HG02571 (cell line): Measurements from ENCODE around the gene ATP1A1.

Experiments used
- ATAC-seq: cut with Tn5 transposase; IDR thresholded peaks from one replicate; pipeline ENCODE4 v1.9.1; 2021; ENCODE audit warnings: mild to moderate bottlenecking, moderate library complexity; ENCODE audit not compliant: unreplicated experiment

The ATP1A1 gene

DNA sequence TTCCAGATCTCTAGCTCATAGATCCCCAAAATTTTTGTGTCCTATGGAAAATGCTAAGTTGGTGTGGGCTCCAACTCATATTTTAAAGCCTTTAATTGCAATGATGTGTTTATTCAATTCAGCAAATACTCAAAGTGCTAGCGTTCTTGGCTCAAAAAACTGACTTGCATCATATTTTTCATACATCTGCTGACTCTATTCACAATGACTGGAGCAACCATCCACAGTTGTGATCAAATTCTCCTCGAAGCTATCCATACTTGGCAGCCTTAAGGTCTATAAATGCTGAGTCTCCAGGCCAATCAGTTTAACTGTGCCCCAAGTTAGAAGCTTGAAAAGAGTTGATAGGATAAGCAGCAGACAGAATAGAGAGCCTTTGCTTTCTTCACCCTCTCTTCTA, 2.9 kb upstream of the ATP1A1 start:
- ATAC-seq = no peak

DNA sequence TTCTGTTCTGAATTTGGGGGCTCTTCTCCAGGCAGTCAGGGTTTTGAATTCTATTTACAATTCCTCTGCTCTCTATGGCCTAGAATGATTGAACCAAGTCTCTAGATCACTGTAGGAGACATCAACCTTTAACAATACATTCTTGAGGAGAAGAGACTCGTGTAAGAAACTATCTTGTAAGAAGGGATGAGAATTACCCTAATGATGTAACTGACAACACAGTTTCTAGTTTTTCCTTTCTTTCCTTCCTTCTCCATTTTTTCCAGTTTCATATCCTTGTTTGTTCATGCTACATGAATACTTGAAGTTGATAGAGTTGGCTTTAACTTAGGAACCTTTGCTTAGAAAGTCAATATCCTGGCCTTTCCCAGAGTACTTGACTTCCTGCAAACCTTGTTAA, 1.3 kb upstream of the ATP1A1 start:
- ATAC-seq = no peak

DNA sequence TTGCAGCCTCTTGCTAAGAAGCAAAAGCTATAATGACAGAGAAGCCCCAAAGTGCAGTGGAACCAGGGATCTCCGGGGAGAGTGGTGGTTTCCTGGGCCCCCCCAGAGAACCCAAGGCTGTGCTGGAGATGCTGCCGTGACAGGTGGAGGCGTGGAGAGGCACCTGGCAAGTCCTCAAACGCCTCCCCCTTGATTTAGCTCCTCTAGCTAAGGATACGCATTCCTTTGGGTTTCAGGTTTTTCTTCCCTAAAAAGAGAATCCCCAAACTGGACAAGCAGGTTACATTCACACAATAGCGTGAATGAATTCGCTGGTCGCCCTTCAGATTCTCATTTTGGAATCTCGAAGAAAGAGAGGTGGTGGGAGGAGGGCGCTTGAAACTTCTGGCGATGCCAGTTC, 853 bp upstream of the ATP1A1 start:
- ATAC-seq = no peak

DNA sequence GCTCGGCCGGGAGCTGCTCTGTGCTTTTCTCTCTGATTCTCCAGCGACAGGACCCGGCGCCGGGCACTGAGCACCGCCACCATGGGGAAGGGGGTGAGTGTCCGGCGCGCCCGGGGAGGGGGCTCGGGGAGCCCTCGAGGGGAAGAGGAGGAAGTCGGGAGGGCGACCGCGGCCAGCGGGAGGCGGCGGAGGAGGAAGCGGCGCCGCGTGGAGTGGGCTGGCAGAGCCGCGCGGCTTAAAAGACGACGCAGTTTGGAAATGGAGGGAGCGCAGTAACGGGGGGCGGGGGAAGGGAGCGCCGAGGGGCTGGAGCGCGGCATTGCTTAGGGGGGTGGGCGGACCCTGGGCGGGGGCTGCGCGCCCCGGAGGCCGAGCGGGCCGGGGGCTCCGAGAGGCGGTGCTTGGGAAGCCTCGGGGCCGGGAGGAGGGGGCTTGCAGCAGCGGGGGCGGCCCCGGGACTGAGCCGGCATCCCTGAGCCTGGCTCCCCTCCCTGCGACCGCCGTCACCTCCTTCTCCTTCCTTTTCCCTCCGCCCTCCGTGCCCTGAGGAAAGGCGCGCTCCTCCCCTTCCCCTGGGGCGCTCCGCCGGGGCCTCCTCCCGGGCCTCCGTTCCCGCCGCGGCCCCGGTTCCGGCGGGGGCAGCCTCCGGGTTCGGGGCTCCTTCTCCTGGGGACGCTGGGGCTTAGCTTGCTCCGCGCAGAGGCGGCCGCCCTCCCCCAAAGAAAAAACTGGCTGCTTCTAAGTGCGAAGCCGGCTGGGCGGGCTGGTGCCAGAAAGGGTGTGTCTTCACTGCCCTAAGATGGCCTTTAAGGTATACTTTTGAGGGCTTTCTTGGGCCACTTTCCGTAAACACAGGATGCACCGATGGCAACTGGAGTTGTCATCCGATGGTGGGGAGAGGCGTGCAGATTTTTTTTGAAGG, 648 bp downstream of the ATP1A1 start:
- ATAC-seq = no peak

GRCh38 chr1:116374353-116375147, 1.5 kb downstream of the ATP1A1 start:
- no peak for ATAC-seq

GRCh38 chr1:116375148-116375886, 2.3 kb downstream of the ATP1A1 start:
- ATAC-seq = no peak

GRCh38 chr1:116375887-116376728, 3.1 kb downstream of the ATP1A1 start:
- no peak for ATAC-seq

- no peak for ATAC-seq
Observed at GRCh38 chr1:116376729-116377086, 3.7 kb downstream of the ATP1A1 start.

DNA sequence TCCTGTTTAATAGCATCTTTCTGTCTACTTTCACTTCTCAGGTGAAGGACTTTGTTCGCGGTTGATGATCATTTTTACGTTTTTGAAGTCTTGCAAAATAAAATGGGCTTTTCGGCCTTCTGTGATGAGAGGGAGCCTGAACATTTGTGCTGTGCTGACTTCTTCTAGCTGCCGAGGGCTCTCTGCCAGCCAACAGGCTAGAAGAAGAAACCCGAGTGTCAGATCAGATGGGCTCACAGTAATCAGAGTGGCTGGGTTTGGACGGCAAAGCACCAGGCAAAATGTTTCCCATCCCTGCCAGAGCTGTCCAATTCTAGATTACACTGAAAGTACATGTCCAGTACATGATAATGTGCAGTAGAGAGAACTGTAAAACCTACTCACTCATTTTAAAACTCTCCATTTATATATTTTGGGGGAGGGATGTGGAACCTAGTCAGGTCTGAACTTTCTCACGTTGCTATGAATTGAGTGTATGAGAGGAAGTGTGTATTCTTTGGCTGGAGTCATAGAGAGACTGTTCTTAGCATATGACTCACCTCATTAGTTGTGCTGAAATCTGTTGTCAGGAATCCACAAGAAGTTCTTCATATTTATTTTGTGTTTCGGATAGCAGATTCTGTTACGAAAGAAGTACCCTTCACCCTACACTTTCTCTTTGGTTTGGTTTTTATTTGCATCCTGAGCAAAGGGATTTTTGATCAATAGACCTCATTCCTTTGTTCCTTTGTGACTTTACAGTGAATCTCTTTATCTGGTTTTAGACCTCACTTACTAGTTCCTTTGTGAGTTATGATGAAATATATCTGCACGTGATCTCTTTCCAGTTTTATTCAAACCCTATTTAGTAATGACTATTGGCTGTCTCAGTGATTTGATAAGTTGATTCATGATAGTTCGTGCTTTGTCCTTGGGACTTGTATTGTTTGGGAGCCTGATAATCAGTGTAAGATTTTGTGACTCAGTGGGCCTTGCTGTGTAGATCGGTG, 4.8 kb downstream of the ATP1A1 start:
- peak; percentile 65 for ATAC-seq

- no peak for ATAC-seq
Observed at GRCh38 chr1:116379057-116379630, 6.1 kb downstream of the ATP1A1 start.

GRCh38 chr1:116379674-116380498, 6.8 kb downstream of the ATP1A1 start:
- ATAC-seq = no peak

- ATAC-seq = no peak
Observed at GRCh38 chr1:116380499-116381242, 7.6 kb downstream of the ATP1A1 start.

GRCh38 chr1:116382321-116382720, 9.3 kb downstream of the ATP1A1 start:
- no peak for ATAC-seq

- ATAC-seq = no peak
Observed at GRCh38 chr1:116382857-116383483, 9.9 kb downstream of the ATP1A1 start.

DNA sequence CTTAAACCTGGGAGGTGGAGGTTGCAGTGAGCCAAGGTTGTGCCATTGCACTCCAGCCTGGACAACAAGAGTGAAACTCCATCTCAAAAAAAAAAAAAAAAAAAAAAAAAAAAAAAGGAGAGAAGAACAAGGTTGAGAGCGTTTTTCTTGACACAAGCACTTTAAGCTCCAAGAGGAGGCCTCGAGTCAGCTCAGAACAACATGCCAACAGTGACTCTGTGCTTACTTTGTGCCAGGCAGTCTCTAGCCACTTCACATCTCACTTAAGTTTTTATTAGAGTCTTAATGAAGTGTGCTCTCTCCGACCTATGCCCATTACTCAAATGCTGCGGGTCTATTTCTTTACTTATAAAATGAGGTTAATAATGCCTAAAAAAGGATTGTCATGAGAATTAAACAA, 13.0 kb downstream of the ATP1A1 start:
- no peak for ATAC-seq

DNA sequence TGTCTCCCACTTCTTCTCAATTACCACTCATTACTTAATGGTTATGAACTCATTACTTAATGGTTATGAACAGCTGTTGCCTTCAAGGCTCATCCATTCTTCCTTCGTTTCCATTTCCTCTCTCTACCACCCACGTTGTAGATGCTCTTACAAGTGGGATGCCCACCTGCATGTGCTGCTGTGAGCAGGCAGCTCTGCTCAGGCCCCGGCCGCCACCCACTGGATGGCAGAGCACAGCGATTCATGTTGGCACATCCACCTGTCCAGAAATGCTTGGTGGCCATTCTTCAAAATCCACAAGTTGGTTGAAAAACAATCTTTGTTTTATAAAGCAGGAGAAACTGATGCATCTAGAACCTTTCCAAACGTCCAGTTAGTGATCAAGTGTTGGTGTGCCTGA, 14.5 kb downstream of the ATP1A1 start:
- no peak for ATAC-seq

GRCh38 chr1:116388122-116388521, 15.1 kb downstream of the ATP1A1 start:
- no peak for ATAC-seq
